Neural cell (in vitro differentiated cells): Measurements from ENCODE around the gene BRD3.

ENCODE experiments used
- EZH2 ChIP-seq: fragments of 200-600, 300-800 bp; shearing (Covaris generic), sonication (generic); IDR thresholded peaks from 2 replicates; pipeline ENCODE4 v1.6.1; 2014; ENCODE audit warnings: antibody characterized with exemption, low read length, borderline replicate concordance, mild to moderate bottlenecking; ENCODE audit not compliant: insufficient read depth, poor library complexity, severe bottlenecking
- TAF1 ChIP-seq: IDR thresholded peaks from 2 replicates; pipeline ENCODE4 v1.6.1; 2012; ENCODE audit warnings: low read depth
- TF ChIP-seq, protein P1 (sequence below): fragments of 450-650 bp; IDR thresholded peaks from 2 replicates; pipeline ENCODE4 v1.5.1; 2014; ENCODE audit warnings: antibody characterized with exemption, mild to moderate bottlenecking, moderate library complexity; ENCODE audit not compliant: poor library complexity, severe bottlenecking

DNA sequence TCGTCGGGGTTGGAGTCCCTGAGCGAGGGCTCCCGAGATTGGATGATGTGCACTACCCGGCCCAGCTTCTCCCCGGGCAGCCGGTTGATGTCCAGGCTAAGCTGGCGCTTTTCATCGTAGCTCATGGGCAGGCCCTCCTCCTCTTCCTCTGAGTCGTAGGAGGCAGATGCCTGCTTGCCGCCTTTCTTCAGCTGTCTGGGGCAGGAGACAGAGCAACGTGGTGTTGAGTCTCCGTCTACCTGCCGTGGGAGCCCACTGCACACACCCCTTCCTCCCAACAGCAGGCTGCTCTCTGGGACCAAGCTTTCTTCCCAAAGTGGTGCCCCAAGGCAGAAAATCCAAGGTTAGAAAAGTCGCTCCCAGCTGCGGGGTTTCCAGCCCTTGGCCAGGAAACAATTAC lies 31.7 kb downstream of the BRD3 start:
- TF ChIP-seq, protein P1, sequence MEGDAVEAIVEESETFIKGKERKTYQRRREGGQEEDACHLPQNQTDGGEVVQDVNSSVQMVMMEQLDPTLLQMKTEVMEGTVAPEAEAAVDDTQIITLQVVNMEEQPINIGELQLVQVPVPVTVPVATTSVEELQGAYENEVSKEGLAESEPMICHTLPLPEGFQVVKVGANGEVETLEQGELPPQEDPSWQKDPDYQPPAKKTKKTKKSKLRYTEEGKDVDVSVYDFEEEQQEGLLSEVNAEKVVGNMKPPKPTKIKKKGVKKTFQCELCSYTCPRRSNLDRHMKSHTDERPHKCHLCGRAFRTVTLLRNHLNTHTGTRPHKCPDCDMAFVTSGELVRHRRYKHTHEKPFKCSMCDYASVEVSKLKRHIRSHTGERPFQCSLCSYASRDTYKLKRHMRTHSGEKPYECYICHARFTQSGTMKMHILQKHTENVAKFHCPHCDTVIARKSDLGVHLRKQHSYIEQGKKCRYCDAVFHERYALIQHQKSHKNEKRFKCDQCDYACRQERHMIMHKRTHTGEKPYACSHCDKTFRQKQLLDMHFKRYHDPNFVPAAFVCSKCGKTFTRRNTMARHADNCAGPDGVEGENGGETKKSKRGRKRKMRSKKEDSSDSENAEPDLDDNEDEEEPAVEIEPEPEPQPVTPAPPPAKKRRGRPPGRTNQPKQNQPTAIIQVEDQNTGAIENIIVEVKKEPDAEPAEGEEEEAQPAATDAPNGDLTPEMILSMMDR, result no peak
- TF ChIP-seq EZH2 (no peak), TAF1 (no peak)
